NK-92 treated with Interleukin-12 subunit alpha and Interleukin-12 subunit beta, amount 100 ng/mL, for 24 hours (cell line): ENCODE data around the gene PPP1R3C.

Source experiments
- DNase-seq: peaks from one replicate; lab custom pipeline; 2025; lab: John Stamatoyannopoulos, UW

PPP1R3C gene

GRCh38 chr10:91632671-91633550, at the start of gene PPP1R3C:
Gene PPP1R3C, minus strand, starts transcription at chr10:91633071. Its CDS starts 102 bp downstream, at chr10:91632969.
- no peak for DNase-seq

- no peak for DNase-seq
These were observed 48.7 kb upstream of the PPP1R3C start for GRCh38 chr10:91681361-91682276.

- no peak for DNase-seq
These were observed 47.6 kb upstream of the PPP1R3C start for GRCh38 chr10:91680487-91680886.

GRCh38 chr10:91679296-91679695, 46.4 kb upstream of the PPP1R3C start:
- no peak for DNase-seq

GRCh38 chr10:91677911-91678310, 45.0 kb upstream of the PPP1R3C start:
- DNase-seq, result no peak

GRCh38 chr10:91672021-91672608, 39.2 kb upstream of the PPP1R3C start:
- no peak for DNase-seq

- DNase-seq, result no peak
These were observed 36.0 kb upstream of the PPP1R3C start for GRCh38 chr10:91668913-91669312.

- no peak for DNase-seq
These were observed 33.0 kb upstream of the PPP1R3C start for GRCh38 chr10:91665842-91666241.

GRCh38 chr10:91664426-91664825, 31.6 kb upstream of the PPP1R3C start:
- no peak for DNase-seq

- DNase-seq, result no peak
These were observed 30.1 kb upstream of the PPP1R3C start for GRCh38 chr10:91662993-91663392.

GRCh38 chr10:91653219-91653870, 20.5 kb upstream of the PPP1R3C start:
- no peak for DNase-seq

GRCh38 chr10:91652364-91652763, 19.5 kb upstream of the PPP1R3C start:
- no peak for DNase-seq

GRCh38 chr10:91643700-91644099, 10.8 kb upstream of the PPP1R3C start:
- no peak for DNase-seq

- DNase-seq, result no peak
These were observed 10.2 kb upstream of the PPP1R3C start for GRCh38 chr10:91642831-91643692.

GRCh38 chr10:91636892-91637291, 4.0 kb upstream of the PPP1R3C start:
- no peak for DNase-seq

GRCh38 chr10:91635401-91636400, 2.8 kb upstream of the PPP1R3C start:
- peak; percentile 1 for DNase-seq

GRCh38 chr10:91634898-91635297, 2.0 kb upstream of the PPP1R3C start:
- DNase-seq, result no peak

GRCh38 chr10:91634246-91634645, 1.4 kb upstream of the PPP1R3C start:
- no peak for DNase-seq

GRCh38 chr10:91630625-91631024, 2.2 kb downstream of the PPP1R3C start:
- no peak for DNase-seq
